Spleen (tissue), 11 donors: ENCODE data around the gene KIF21B. TPM values are rescaled to one million over a fixed set of nuclear protein-coding genes. Genes with fewer than 3 reads are reported as not detected.

Experiments used
- DNase-seq: peaks from one replicate; pipeline ENCODE4 v3.0.0-alpha.2; 2020
- H3K27ac ChIP-seq, 8 donors: fragments of 200-600 bp; sonication (generic) in 7 of 8; 1 replicate in 4 of 8; 2 replicates in 4 of 8; pipeline versions ENCODE4 v1.5.0 to v1.8.0; 2016 to 2021; ENCODE audit warnings: inconsistent platforms in 4 of 8, mild to moderate bottlenecking in 4 of 8, moderate library complexity in 1 of 8
- H3K27me3 ChIP-seq, 7 donors: fragments of 200-600 bp; sonication (generic) in 6 of 7; replicated peaks in 1 of 7; 1 replicate in 4 of 7; 2 replicates in 3 of 7; pipeline versions ENCODE4 v1.5.0 to v1.8.0; 2016 to 2021; ENCODE audit warnings: inconsistent platforms in 3 of 7, mild to moderate bottlenecking in 1 of 7
- H3K36me3 ChIP-seq, 6 donors: fragments of 200-600 bp; sonication (generic) in 5 of 6; 1 replicate in 4 of 6; 2 replicates in 2 of 6; pipeline versions ENCODE4 v1.5.0 to v1.8.0; 2016 to 2021; ENCODE audit warnings: inconsistent platforms in 2 of 6
- H3K4me1 ChIP-seq, 6 donors: fragments of 200-600 bp; sonication (generic) in 5 of 6; 1 replicate in 3 of 6; 2 replicates in 3 of 6; pipeline versions ENCODE4 v1.5.0 to v1.8.0; 2016 to 2021; ENCODE audit warnings: inconsistent platforms in 3 of 6
- H3K4me3 ChIP-seq, 8 donors: fragments of 200-600 bp; sonication (generic) in 7 of 8; 1 replicate in 4 of 8; 2 replicates in 4 of 8; pipeline versions ENCODE4 v1.5.0 to v1.8.0; 2016 to 2021; ENCODE audit warnings: inconsistent platforms in 4 of 8, mild to moderate bottlenecking in 4 of 8, moderate library complexity in 2 of 8
- H3K9me3 ChIP-seq, 8 donors: fragments of 200-600 bp; sonication (generic) in 7 of 8; 1 replicate in 4 of 8; 2 replicates in 4 of 8; pipeline versions ENCODE4 v1.5.0 to v1.8.0; 2016 to 2021; ENCODE audit warnings: inconsistent platforms in 4 of 8
- CTCF ChIP-seq, 11 experiments: fragments of 200-600 bp in 7 of 11; fragments of 450-650 bp in 4 of 11; sonication (generic) in 4 of 11; IDR thresholded peaks in 8 of 11; conservative IDR thresholded peaks in 3 of 11; 1 replicate in 7 of 11; 2 replicates in 4 of 11; pipeline versions ENCODE4 v1.4.0 to v1.8.0; 2016 to 2021; ENCODE audit warnings: antibody characterized with exemption in 11 of 11, inconsistent platforms in 4 of 11, mild to moderate bottlenecking in 1 of 11
- POLR2A ChIP-seq, 3 donors: fragments of 450-650 bp; IDR thresholded peaks; one replicate each; pipeline ENCODE4 v1.5.1; 2017; ENCODE audit warnings: antibody characterized with exemption in 3 of 3, mild to moderate bottlenecking in 1 of 3
- POLR2AphosphoS5 ChIP-seq, 3 donors: sonication (generic); formaldehyde crosslinking; IDR thresholded peaks; one replicate each; pipeline ENCODE4 v1.5.1; 2017; ENCODE audit warnings: antibody characterized with exemption in 3 of 3
- WGBS, 5 donors: extraction: QIAGEN DNeasy Blood & Tissue Kit in 3 of 5; methylation state at CpG; one replicate each; pipeline versions ENCODE4 v1.1.5 to v1.1.7; 2013 to 2018; 5-methylcytosine and 5-hydroxymethylcytosine counted together
- intact Hi-C: fragments of 100-400 bp; cut with DNase I; formaldehyde crosslinking; loops from one replicate; pipeline ENCODE4 v1.15.0; 2023; ENCODE audit warnings: low total_unique reads
- polyA plus RNA-seq, 3 donors: library from polyadenylated mRNA; stranded (reverse); fragments of 200-250 nt; gene quantifications; one replicate each; pipeline ENCODE4 v1.2.1, GENCODE V29; 2013
- total RNA-seq, 7 donors: library from RNA; depleted of rRNA in 3 of 7; stranded (reverse); fragments of >200 nt in 3 of 7; fragmentation: NEBNext Ultra II Directional in 4 of 7; extraction: Animal tissue kit (Norgen Biotek cat#: 25700) in 4 of 7; gene quantifications; one replicate each; pipeline versions ENCODE4 v1.1.0 to v1.2.1, GENCODE V29; 2016 to 2021
- donor health status: healthy with polysubstance abuse.
- donor health status: DM: no; HTN: no; CAD: no; lungs with moderate emphysema.
- donor health status: DM: no; HTN: no; CAD: no.
- donor health status: Bipolar disorder and iron deficiency.
- donor health status: healthy.
- donor health status: DM: no; HTN: no; CAD: no.
- donor health status: DM: yes; HTN: yes; CAD: no.

KIF21B gene
- total and polyA plus RNA-seq, 10 donors, result 3.0 to 49.0 (median 28.1) TPM

GRCh38 chr1:200972985-200973742 lies 50.4 kb downstream of the KIF21B start:
- Histone ChIP-seq H3K27ac (no peak overlapping the region), H3K4me1 (peaks cover 0 to 6% (median 2%) of the 10 kb centered on the region in 6 donors), H3K9me3 (no peaks in the 10 kb centered on the region), H3K4me3 (no peak overlapping the region), H3K36me3 (peaks cover 0 to 98% (median 70%) of the 10 kb centered on the region in 6 donors), H3K27me3 (no peaks in the 10 kb centered on the region)
- 90 to 95% (median 93%) methylated on average over 13 to 17 of the region's 17 CpGs for WGBS, 5 donors
- no peak for DNase-seq
- intact Hi-C loops, result loop anchor here (2.0 to 5.0 kb wide), 2 partner anchors 70 to 139 kb away; partner anchors contain the start of gene CACNA1S
- no peak for TF ChIP-seq CTCF (IDR thresholded peaks at IDR 0.05 in 8 of 11, conservative IDR thresholded peaks at IDR 0.05 in 3 of 11)
- no peak for TF ChIP-seq POLR2A (IDR thresholded peaks at IDR 0.05)
- peak in 1 of 3 donors; percentile 29 for TF ChIP-seq POLR2AphosphoS5 (IDR thresholded peaks at IDR 0.05)

- no peaks in the 10 kb centered on the region for H3K9me3 ChIP-seq
- H3K27me3 ChIP-seq, result no peaks in the 10 kb centered on the region
- no peak overlapping the region for H3K27ac ChIP-seq
- DNase-seq, result peak; percentile 86
- intact Hi-C loops, result loop anchor here (2.0 to 5.0 kb wide), 2 partner anchors 71 to 140 kb away; partner anchors contain the start of gene CACNA1S
- peaks cover 0 to 93% (median 59%) of the 10 kb centered on the region in 6 donors for H3K36me3 ChIP-seq
- H3K4me1 ChIP-seq, result peaks cover 0 to 6% (median 2%) of the 10 kb centered on the region in 6 donors
- WGBS, 5 donors, result 58 to 68% (median 64%) methylated on average over 34 of the region's 34 CpGs
- H3K4me3 ChIP-seq, result no peak overlapping the region
- TF ChIP-seq POLR2A (IDR thresholded peaks at IDR 0.05) (no peak), POLR2AphosphoS5 (IDR thresholded peaks at IDR 0.05) (peak in 1 of 3 donors; percentile 8), CTCF (IDR thresholded peaks at IDR 0.05 in 8 of 11, conservative IDR thresholded peaks at IDR 0.05 in 3 of 11) (peak; percentile 45 to 97 (median 94))
These were observed 51.4 kb downstream of the KIF21B start for GRCh38 chr1:200971955-200972711.

GRCh38 chr1:200971428-200971903 lies 52.0 kb downstream of the KIF21B start:
- H3K9me3 ChIP-seq, result no peaks in the 10 kb centered on the region
- TF ChIP-seq CTCF (IDR thresholded peaks at IDR 0.05 in 8 of 11, conservative IDR thresholded peaks at IDR 0.05 in 3 of 11) (no peak), POLR2AphosphoS5 (IDR thresholded peaks at IDR 0.05) (no peak), POLR2A (IDR thresholded peaks at IDR 0.05) (no peak)
- H3K4me3 ChIP-seq, result no peak overlapping the region
- WGBS, 5 donors, result 71 to 89% (median 85%) methylated on average over 13 to 14 of the region's 14 CpGs
- no peak overlapping the region for H3K27ac ChIP-seq
- no peak for DNase-seq
- no peaks in the 10 kb centered on the region for H3K27me3 ChIP-seq
- intact Hi-C loops, result loop anchor here (5.0 kb wide), 1 partner anchor 141 kb away; the partner anchor contains the start of gene CACNA1S
- H3K4me1 ChIP-seq, result peaks cover 0 to 6% (median 2%) of the 10 kb centered on the region in 6 donors
- H3K36me3 ChIP-seq, result peaks cover 0 to 87% (median 53%) of the 10 kb centered on the region in 6 donors
